H9 (cell line): ENCODE measurements around the gene TMEM106C. TPM values are rescaled to one million over a fixed set of nuclear protein-coding genes. Genes with fewer than 3 reads are reported as not detected.

Source experiments
- DNase-seq: peaks from one replicate; pipeline ENCODE4 v3.0.0-alpha.2; 2017
- H2AFZ ChIP-seq: one replicate; pipeline ENCODE4 v1.6.1; 2013; ENCODE audit warnings: mild to moderate bottlenecking, low read length, control low read depth, moderate library complexity
- H2AK5ac ChIP-seq: 2 replicates; pipeline ENCODE4 v1.6.1; 2013; ENCODE audit warnings: low read length, control low read depth, mixed read lengths; ENCODE audit not compliant: insufficient read length
- H2BK120ac ChIP-seq: one replicate; pipeline ENCODE4 v1.6.1; 2013; ENCODE audit warnings: low read depth, mild to moderate bottlenecking, low read length, control low read depth, inconsistent platforms; ENCODE audit not compliant: poor library complexity, severe bottlenecking
- H2BK12ac ChIP-seq: 2 replicates; pipeline ENCODE4 v1.6.1; 2013; ENCODE audit warnings: low read length, control low read depth, mixed read lengths, low read depth; ENCODE audit not compliant: insufficient read length
- H2BK15ac ChIP-seq: 2 replicates; pipeline ENCODE4 v1.6.1; 2013; ENCODE audit warnings: low read depth, low read length, control low read depth
- H2BK20ac ChIP-seq: one replicate; pipeline ENCODE4 v1.6.1; 2013; ENCODE audit warnings: low read depth, mild to moderate bottlenecking, low read length, control low read depth, inconsistent platforms; ENCODE audit not compliant: poor library complexity, severe bottlenecking
- H2BK5ac ChIP-seq: 2 replicates; pipeline ENCODE4 v1.6.1; 2013; ENCODE audit warnings: low read length, control low read depth, mixed read lengths; ENCODE audit not compliant: insufficient read length
- H3K14ac ChIP-seq: 2 replicates; pipeline ENCODE4 v1.6.1; 2013; ENCODE audit warnings: low read length, control low read depth; ENCODE audit not compliant: insufficient read depth
- H3K18ac ChIP-seq: 2 replicates; pipeline ENCODE4 v1.6.1; 2013; ENCODE audit warnings: low read depth, mild to moderate bottlenecking, mixed read lengths, low read length, control low read depth; ENCODE audit not compliant: insufficient read length
- H3K23ac ChIP-seq: 2 replicates; pipeline ENCODE4 v1.6.1; 2013; ENCODE audit warnings: low read length, control low read depth, mixed read lengths, low read depth; ENCODE audit not compliant: insufficient read length
- H3K23me2 ChIP-seq: 2 replicates; pipeline ENCODE4 v1.6.1; 2013; ENCODE audit warnings: low read depth, mild to moderate bottlenecking, mixed read lengths, low read length, control low read depth; ENCODE audit not compliant: insufficient read length, poor library complexity, severe bottlenecking
- H3K27ac ChIP-seq: 2 replicates; pipeline ENCODE4 v1.5.1; 2013; ENCODE audit warnings: low read length, control low read depth, mixed read lengths, low read depth; ENCODE audit not compliant: insufficient read length
- H3K27me3 ChIP-seq: 2 replicates; pipeline ENCODE4 v1.6.1; 2013; ENCODE audit warnings: low read length, control low read depth, inconsistent platforms; ENCODE audit not compliant: insufficient read depth
- H3K4ac ChIP-seq: 2 replicates; pipeline ENCODE4 v1.6.1; 2013; ENCODE audit warnings: low read depth, mild to moderate bottlenecking, control low read depth, inconsistent platforms, low read length, moderate library complexity
- H3K4me1 ChIP-seq: 2 replicates; pipeline ENCODE4 v1.6.1; 2013; ENCODE audit warnings: low read length, control low read depth, inconsistent platforms; ENCODE audit not compliant: insufficient read depth
- H3K4me2 ChIP-seq: 2 replicates; pipeline ENCODE4 v1.6.1; 2013; ENCODE audit warnings: low read length, control low read depth, mixed read lengths; ENCODE audit not compliant: insufficient read length, insufficient read depth
- H3K56ac ChIP-seq: 2 replicates; pipeline ENCODE4 v1.6.1; 2013; ENCODE audit warnings: low read depth, mild to moderate bottlenecking, mixed read lengths, low read length, control low read depth; ENCODE audit not compliant: insufficient read length
- H3K79me1 ChIP-seq: 2 replicates; pipeline ENCODE4 v1.6.1; 2013; ENCODE audit warnings: low read depth, mild to moderate bottlenecking, moderate library complexity, low read length, control low read depth, inconsistent platforms; ENCODE audit not compliant: insufficient read depth, poor library complexity, severe bottlenecking
- H3K79me2 ChIP-seq: 2 replicates; pipeline ENCODE4 v1.6.1; 2013; ENCODE audit warnings: low read length, control low read depth, inconsistent platforms; ENCODE audit not compliant: insufficient read depth
- H3K9ac ChIP-seq: 2 replicates; pipeline ENCODE4 v1.6.1; 2013; ENCODE audit warnings: low read length, control low read depth, mixed read lengths; ENCODE audit not compliant: insufficient read length; ENCODE audit errors: extremely low read depth
- H3K9me3 ChIP-seq: one replicate; pipeline ENCODE4 v1.6.1; 2013; ENCODE audit warnings: low read depth, low read length, inconsistent platforms; ENCODE audit not compliant: control insufficient read depth
- H3T11ph ChIP-seq: one replicate; pipeline ENCODE4 v1.6.1; 2013; ENCODE audit warnings: mild to moderate bottlenecking, low read length, control low read depth, inconsistent platforms
- H4K20me1 ChIP-seq: one replicate; pipeline ENCODE4 v1.6.1; 2013; ENCODE audit not compliant: control insufficient read depth, insufficient read length, insufficient read depth
- H4K5ac ChIP-seq: 2 replicates; pipeline ENCODE4 v1.6.1; 2013; ENCODE audit warnings: low read depth, mild to moderate bottlenecking, mixed read lengths, low read length, control low read depth; ENCODE audit not compliant: insufficient read length
- H4K8ac ChIP-seq: replicated peaks from 2 replicates; pipeline ENCODE4 v1.6.1; 2013; ENCODE audit warnings: low read length, control low read depth, mixed read lengths, low read depth; ENCODE audit not compliant: insufficient read length
- H4K91ac ChIP-seq: 2 replicates; pipeline ENCODE4 v1.6.1; 2013; ENCODE audit warnings: low read depth, mild to moderate bottlenecking, moderate library complexity, mixed read lengths, low read length, control low read depth; ENCODE audit not compliant: insufficient read length
- H3K27ac Mint-ChIP-seq, 3 experiments: 2 replicates in 2 of 3; 3 replicates in 1 of 3; pipeline ENCODE4 v1.8.0; 2020 to 2021; ENCODE audit warnings: mixed read lengths in 3 of 3, mild to moderate bottlenecking in 1 of 3, moderate library complexity in 1 of 3
- H3K27me3 Mint-ChIP-seq: 2 replicates; pipeline ENCODE4 v1.8.0; 2021; ENCODE audit warnings: low read depth, mild to moderate bottlenecking, moderate library complexity, mixed read lengths
- H3K36me3 Mint-ChIP-seq, 3 experiments: 2 replicates in 2 of 3; 3 replicates in 1 of 3; pipeline ENCODE4 v1.8.0; 2020 to 2021; ENCODE audit warnings: low read depth in 3 of 3, mixed read lengths in 3 of 3; ENCODE audit not compliant: insufficient read depth in 1 of 3
- H3K4me1 Mint-ChIP-seq, 2 experiments: 2 replicates each; pipeline ENCODE4 v1.8.0; 2020; ENCODE audit warnings: mixed read lengths in 2 of 2
- H3K4me3 Mint-ChIP-seq, 2 experiments: 2 replicates in 1 of 2; 3 replicates in 1 of 2; pipeline ENCODE4 v1.8.0; 2020 to 2021; ENCODE audit warnings: mild to moderate bottlenecking in 2 of 2, mixed read lengths in 2 of 2, moderate library complexity in 1 of 2
- H3K9me3 Mint-ChIP-seq, 2 experiments: 2 replicates in 1 of 2; 3 replicates in 1 of 2; pipeline ENCODE4 v1.8.0; 2020; ENCODE audit warnings: mild to moderate bottlenecking in 2 of 2, mixed read lengths in 2 of 2, moderate library complexity in 1 of 2
- WGBS: extraction: QIAGEN DNeasy Blood & Tissue Kit; methylation state at CpG from one replicate; pipeline ENCODE4 v1.1.7; 2013; ENCODE audit warnings: missing lambda C conversion rate, low lambda C conversion rate, mixed read lengths; ENCODE audit not compliant: insufficient read length; ENCODE audit errors: extremely low coverage; 5-methylcytosine and 5-hydroxymethylcytosine counted together
- total RNA-seq: library from RNA; stranded (reverse); gene quantifications from 2 replicates; pipeline ENCODE4 v1.2.1, GENCODE V29; 2021
- TF ChIP-seq, protein P1 (sequence below): fragments of 200-600 bp; sonication (generic); conservative IDR thresholded peaks from 3 replicates; pipeline ENCODE4 v1.8.0; 2021; ENCODE audit warnings: antibody characterized with exemption, mild to moderate bottlenecking

The TMEM106C gene
- total RNA-seq, 1 experiment from 2014 or later: 43.7 TPM

DNA sequence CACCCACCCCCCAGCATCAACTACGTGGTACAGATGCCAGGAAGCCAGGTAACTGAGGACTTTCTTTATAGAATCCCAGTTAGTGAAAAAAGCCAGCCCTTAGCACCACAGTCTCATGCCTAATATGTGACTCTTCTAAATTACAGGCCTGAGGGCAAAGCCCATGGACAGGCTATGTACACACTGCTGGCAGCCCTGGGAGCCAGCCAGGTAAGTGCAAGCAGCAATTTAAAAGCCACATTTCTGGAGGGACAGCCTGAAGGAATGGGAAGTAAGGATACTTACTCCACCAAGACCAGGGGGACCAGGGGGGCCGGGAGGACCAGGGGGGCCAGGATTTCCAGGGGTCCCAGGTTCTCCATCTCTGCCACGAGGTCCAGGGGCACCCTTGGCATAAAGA, 33.9 kb downstream of the TMEM106C start:
- no CpG with 5 or more reads among the region's 3 CpGs for WGBS
- Histone ChIP-seq H3K9ac (no peak overlapping the region), H4K8ac (no peak overlapping the region), H3K9me3 (no peaks in the 10 kb centered on the region), H3K4me1 (no peaks in the 10 kb centered on the region), H2BK20ac (no peak overlapping the region), H3K79me1 (no peaks in the 10 kb centered on the region), H3K4ac (no peak overlapping the region), H3K4me2 (no peak overlapping the region), H2BK12ac (no peak overlapping the region), H3K79me2 (no peaks in the 10 kb centered on the region), H4K5ac (no peak overlapping the region), H3K27ac (no peak overlapping the region), H4K91ac (no peak overlapping the region), H3T11ph (no peak overlapping the region), H2AFZ (no peak overlapping the region), H3K56ac (no peak overlapping the region), H3K27me3 (peaks cover 38% of the 10 kb centered on the region; the same call in 1 of the 2 replicates), H2BK5ac (no peak overlapping the region), H2AK5ac (no peak overlapping the region), H3K23me2 (peaks cover 14% of the 10 kb centered on the region), H3K18ac (no peak overlapping the region), H4K20me1 (no peaks in the 10 kb centered on the region), H2BK120ac (no peak overlapping the region), H2BK15ac (no peak overlapping the region), H3K14ac (no peak overlapping the region), H3K23ac (no peak overlapping the region)
- Mint-ChIP-seq H3K36me3 (no peaks in the 10 kb centered on the region), H3K4me1 (peaks cover 25 to 36% of the 10 kb centered on the region in 2 experiments), H3K27ac (no peak overlapping the region), H3K9me3 (no peaks in the 10 kb centered on the region; a peak in 2 of 5 replicates), H3K4me3 (no peak overlapping the region), H3K27me3 (peaks cover 100% of the 10 kb centered on the region)
- no peak for DNase-seq
- TF ChIP-seq, protein P1, sequence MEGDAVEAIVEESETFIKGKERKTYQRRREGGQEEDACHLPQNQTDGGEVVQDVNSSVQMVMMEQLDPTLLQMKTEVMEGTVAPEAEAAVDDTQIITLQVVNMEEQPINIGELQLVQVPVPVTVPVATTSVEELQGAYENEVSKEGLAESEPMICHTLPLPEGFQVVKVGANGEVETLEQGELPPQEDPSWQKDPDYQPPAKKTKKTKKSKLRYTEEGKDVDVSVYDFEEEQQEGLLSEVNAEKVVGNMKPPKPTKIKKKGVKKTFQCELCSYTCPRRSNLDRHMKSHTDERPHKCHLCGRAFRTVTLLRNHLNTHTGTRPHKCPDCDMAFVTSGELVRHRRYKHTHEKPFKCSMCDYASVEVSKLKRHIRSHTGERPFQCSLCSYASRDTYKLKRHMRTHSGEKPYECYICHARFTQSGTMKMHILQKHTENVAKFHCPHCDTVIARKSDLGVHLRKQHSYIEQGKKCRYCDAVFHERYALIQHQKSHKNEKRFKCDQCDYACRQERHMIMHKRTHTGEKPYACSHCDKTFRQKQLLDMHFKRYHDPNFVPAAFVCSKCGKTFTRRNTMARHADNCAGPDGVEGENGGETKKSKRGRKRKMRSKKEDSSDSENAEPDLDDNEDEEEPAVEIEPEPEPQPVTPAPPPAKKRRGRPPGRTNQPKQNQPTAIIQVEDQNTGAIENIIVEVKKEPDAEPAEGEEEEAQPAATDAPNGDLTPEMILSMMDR: no peak
